ENCODE data around the gene ULK4.

ULK4 gene

GRCh38 chr3:41320953-41321641 lies 640.8 kb downstream of the ULK4 start:
- no peak overlapping the region for H3K4me3 ChIP-seq (ENCODE audit: low read length in 2 of 2)
- H3K4me1 ChIP-seq (ENCODE audit: control insufficient read depth, insufficient read depth, low read length) = no peaks in the 10 kb centered on the region
- no peaks in the 10 kb centered on the region for H3K9me3 ChIP-seq (ENCODE audit: control insufficient read depth in 2 of 2, low read length in 2 of 2)
- no peak overlapping the region for H3K9ac ChIP-seq (ENCODE audit: low read length in 2 of 2)
- H3K36me3 ChIP-seq (ENCODE audit: control insufficient read depth in 2 of 2, insufficient read depth in 2 of 2, low read length in 2 of 2) = no peaks in the 10 kb centered on the region
- no peak overlapping the region for H3K27ac ChIP-seq (ENCODE audit: low read length)
- H3K27me3 ChIP-seq (ENCODE audit: control insufficient read depth in 1 of 2, insufficient read depth in 2 of 2, low read length in 2 of 2) = no peaks in the 10 kb centered on the region

DNA sequence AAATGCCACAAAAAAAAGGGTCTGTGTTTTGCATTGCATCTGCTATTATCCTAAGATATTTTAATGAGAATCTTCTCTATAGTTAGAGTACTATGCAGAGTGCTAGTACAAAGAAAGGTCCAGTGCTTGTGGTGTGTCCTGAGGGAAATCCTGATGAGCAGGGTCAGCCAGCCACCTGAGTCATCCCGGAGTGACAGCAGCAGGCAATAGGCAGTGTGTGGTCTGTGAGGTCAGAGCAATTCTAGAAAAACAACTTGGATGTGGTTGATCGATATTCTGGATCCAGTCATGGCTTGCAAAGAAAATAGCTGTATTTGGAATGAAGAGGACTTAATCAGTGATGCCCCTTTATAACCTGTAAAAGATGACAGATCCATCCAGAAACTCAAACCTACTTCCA lies 643.4 kb downstream of the ULK4 start:
- Histone ChIP-seq H3K9me3 (ENCODE audit: control insufficient read depth in 2 of 2, low read length in 2 of 2) (no peaks in the 10 kb centered on the region), H3K4me1 (ENCODE audit: control insufficient read depth, insufficient read depth, low read length) (no peaks in the 10 kb centered on the region), H3K4me3 (ENCODE audit: low read length in 2 of 2) (no peak overlapping the region), H3K27me3 (ENCODE audit: control insufficient read depth in 1 of 2, insufficient read depth in 2 of 2, low read length in 2 of 2) (no peaks in the 10 kb centered on the region), H3K36me3 (ENCODE audit: control insufficient read depth in 2 of 2, insufficient read depth in 2 of 2, low read length in 2 of 2) (no peaks in the 10 kb centered on the region), H3K27ac (ENCODE audit: low read length) (no peak overlapping the region), H3K9ac (ENCODE audit: low read length in 2 of 2) (no peak overlapping the region)

- no peaks in the 10 kb centered on the region for H3K9me3 ChIP-seq (ENCODE audit: control insufficient read depth in 2 of 2, low read length in 2 of 2)
- H3K27ac ChIP-seq (ENCODE audit: low read length) = no peak overlapping the region
Measured at GRCh38 chr3:41317718-41318117, 644.2 kb downstream of the ULK4 start.

GRCh38 chr3:41317298-41317697 lies 644.6 kb downstream of the ULK4 start:
- Histone ChIP-seq H3K27me3 (ENCODE audit: control insufficient read depth in 1 of 2, insufficient read depth in 2 of 2, low read length in 2 of 2) (no peaks in the 10 kb centered on the region), H3K9me3 (ENCODE audit: control insufficient read depth in 2 of 2, low read length in 2 of 2) (no peaks in the 10 kb centered on the region), H3K27ac (ENCODE audit: low read length) (no peak overlapping the region), H3K36me3 (ENCODE audit: control insufficient read depth in 2 of 2, insufficient read depth in 2 of 2, low read length in 2 of 2) (no peaks in the 10 kb centered on the region), H3K9ac (ENCODE audit: low read length in 2 of 2) (no peak overlapping the region), H3K4me1 (ENCODE audit: control insufficient read depth, insufficient read depth, low read length) (no peaks in the 10 kb centered on the region), H3K4me3 (ENCODE audit: low read length in 2 of 2) (no peak overlapping the region)

More at GRCh38 chr3:41317718-41318117, 644.2 kb downstream of the ULK4 start:
- Histone ChIP-seq H3K36me3 (ENCODE audit: control insufficient read depth in 2 of 2, insufficient read depth in 2 of 2, low read length in 2 of 2) (no peaks in the 10 kb centered on the region), H3K27me3 (ENCODE audit: control insufficient read depth in 1 of 2, insufficient read depth in 2 of 2, low read length in 2 of 2) (no peaks in the 10 kb centered on the region), H3K4me1 (ENCODE audit: control insufficient read depth, insufficient read depth, low read length) (no peaks in the 10 kb centered on the region), H3K4me3 (ENCODE audit: low read length in 2 of 2) (no peak overlapping the region), H3K9ac (ENCODE audit: low read length in 2 of 2) (no peak overlapping the region)

- Histone ChIP-seq H3K27ac (ENCODE audit: low read length) (no peak overlapping the region), H3K9ac (ENCODE audit: low read length in 2 of 2) (no peak overlapping the region), H3K9me3 (ENCODE audit: control insufficient read depth in 2 of 2, low read length in 2 of 2) (no peaks in the 10 kb centered on the region), H3K4me3 (ENCODE audit: low read length in 2 of 2) (no peak overlapping the region), H3K27me3 (ENCODE audit: control insufficient read depth in 1 of 2, insufficient read depth in 2 of 2, low read length in 2 of 2) (no peaks in the 10 kb centered on the region), H3K4me1 (ENCODE audit: control insufficient read depth, insufficient read depth, low read length) (no peaks in the 10 kb centered on the region), H3K36me3 (ENCODE audit: control insufficient read depth in 2 of 2, insufficient read depth in 2 of 2, low read length in 2 of 2) (no peaks in the 10 kb centered on the region)
Measured at GRCh38 chr3:41315126-41315525, 646.8 kb downstream of the ULK4 start.

GRCh38 chr3:41308119-41308518 lies 653.8 kb downstream of the ULK4 start:
- H3K9me3 ChIP-seq (ENCODE audit: control insufficient read depth in 2 of 2, low read length in 2 of 2) = no peaks in the 10 kb centered on the region
- no peaks in the 10 kb centered on the region for H3K36me3 ChIP-seq (ENCODE audit: control insufficient read depth in 2 of 2, insufficient read depth in 2 of 2, low read length in 2 of 2)
- no peak overlapping the region for H3K27ac ChIP-seq (ENCODE audit: low read length)
- H3K9ac ChIP-seq (ENCODE audit: low read length in 2 of 2) = no peak overlapping the region
- H3K27me3 ChIP-seq (ENCODE audit: control insufficient read depth in 1 of 2, insufficient read depth in 2 of 2, low read length in 2 of 2) = no peaks in the 10 kb centered on the region
- H3K4me3 ChIP-seq (ENCODE audit: low read length in 2 of 2) = no peak overlapping the region
- H3K4me1 ChIP-seq (ENCODE audit: control insufficient read depth, insufficient read depth, low read length) = peaks cover 4% of the 10 kb centered on the region

GRCh38 chr3:41307065-41307464 lies 654.8 kb downstream of the ULK4 start:
- H3K9me3 ChIP-seq (ENCODE audit: control insufficient read depth in 2 of 2, low read length in 2 of 2) = no peaks in the 10 kb centered on the region
- no peaks in the 10 kb centered on the region for H3K27me3 ChIP-seq (ENCODE audit: control insufficient read depth in 1 of 2, insufficient read depth in 2 of 2, low read length in 2 of 2)

GRCh38 chr3:41304593-41304992 lies 657.3 kb downstream of the ULK4 start:
- H3K36me3 ChIP-seq (ENCODE audit: control insufficient read depth in 2 of 2, insufficient read depth in 2 of 2, low read length in 2 of 2) = no peaks in the 10 kb centered on the region

More at GRCh38 chr3:41307065-41307464, 654.8 kb downstream of the ULK4 start:
- Histone ChIP-seq H3K9ac (ENCODE audit: low read length in 2 of 2) (no peak overlapping the region), H3K36me3 (ENCODE audit: control insufficient read depth in 2 of 2, insufficient read depth in 2 of 2, low read length in 2 of 2) (no peaks in the 10 kb centered on the region), H3K27ac (ENCODE audit: low read length) (no peak overlapping the region), H3K4me1 (ENCODE audit: control insufficient read depth, insufficient read depth, low read length) (peaks cover 4% of the 10 kb centered on the region), H3K4me3 (ENCODE audit: low read length in 2 of 2) (no peak overlapping the region)

DNA sequence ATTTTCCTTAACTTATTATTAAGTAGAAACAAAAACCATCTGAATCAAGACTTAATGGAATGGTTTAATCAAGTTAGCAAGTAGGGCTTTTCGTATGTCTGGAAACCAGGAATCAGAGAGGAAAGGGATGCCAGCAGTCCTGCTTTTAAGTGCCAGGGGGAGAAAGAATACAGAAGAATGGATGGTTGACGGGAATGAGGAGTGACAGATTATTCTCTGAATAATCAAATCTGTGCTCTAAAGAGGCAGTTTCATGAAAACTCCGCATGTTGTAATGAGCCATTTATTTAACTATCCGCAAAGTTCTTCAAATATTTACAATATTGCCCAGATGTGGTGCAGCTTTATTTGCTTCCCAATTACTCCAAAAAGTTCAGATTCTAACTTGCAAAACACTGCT lies 659.6 kb downstream of the ULK4 start:
- Histone ChIP-seq H3K4me3 (ENCODE audit: low read length in 2 of 2) (no peak overlapping the region), H3K9me3 (ENCODE audit: control insufficient read depth in 2 of 2, low read length in 2 of 2) (no peaks in the 10 kb centered on the region), H3K27ac (ENCODE audit: low read length) (no peak overlapping the region), H3K36me3 (ENCODE audit: control insufficient read depth in 2 of 2, insufficient read depth in 2 of 2, low read length in 2 of 2) (no peaks in the 10 kb centered on the region), H3K9ac (ENCODE audit: low read length in 2 of 2) (no peak overlapping the region), H3K4me1 (ENCODE audit: control insufficient read depth, insufficient read depth, low read length) (peaks cover 4% of the 10 kb centered on the region), H3K27me3 (ENCODE audit: control insufficient read depth in 1 of 2, insufficient read depth in 2 of 2, low read length in 2 of 2) (no peaks in the 10 kb centered on the region)

More at GRCh38 chr3:41304593-41304992, 657.3 kb downstream of the ULK4 start:
- Histone ChIP-seq H3K4me3 (ENCODE audit: low read length in 2 of 2) (no peak overlapping the region), H3K4me1 (ENCODE audit: control insufficient read depth, insufficient read depth, low read length) (peaks cover 4% of the 10 kb centered on the region), H3K9ac (ENCODE audit: low read length in 2 of 2) (no peak overlapping the region), H3K27ac (ENCODE audit: low read length) (no peak overlapping the region), H3K27me3 (ENCODE audit: control insufficient read depth in 1 of 2, insufficient read depth in 2 of 2, low read length in 2 of 2) (no peaks in the 10 kb centered on the region), H3K9me3 (ENCODE audit: control insufficient read depth in 2 of 2, low read length in 2 of 2) (no peaks in the 10 kb centered on the region)

DNA sequence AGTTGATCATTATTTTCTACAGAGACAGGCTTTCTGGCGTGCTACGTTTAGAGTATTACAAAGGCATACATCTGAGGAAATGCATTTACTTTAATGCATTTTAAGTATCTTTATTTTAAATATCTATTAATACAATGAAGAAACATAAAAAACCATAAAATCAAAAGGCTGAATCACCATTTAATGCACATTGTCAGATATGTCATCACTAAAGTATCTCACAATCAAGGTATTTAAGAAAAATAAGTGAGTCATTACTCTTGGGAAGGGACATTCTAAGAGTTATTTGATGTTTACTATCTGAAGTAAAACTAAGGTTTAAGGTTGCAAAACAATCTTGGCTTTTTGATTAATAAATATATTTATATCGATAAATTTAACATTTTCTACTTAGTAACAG lies 660.4 kb downstream of the ULK4 start:
- Histone ChIP-seq H3K4me3 (ENCODE audit: low read length in 2 of 2) (no peak overlapping the region), H3K27ac (ENCODE audit: low read length) (no peak overlapping the region), H3K9me3 (ENCODE audit: control insufficient read depth in 2 of 2, low read length in 2 of 2) (no peaks in the 10 kb centered on the region), H3K4me1 (ENCODE audit: control insufficient read depth, insufficient read depth, low read length) (peaks cover 4% of the 10 kb centered on the region), H3K27me3 (ENCODE audit: control insufficient read depth in 1 of 2, insufficient read depth in 2 of 2, low read length in 2 of 2) (no peaks in the 10 kb centered on the region), H3K36me3 (ENCODE audit: control insufficient read depth in 2 of 2, insufficient read depth in 2 of 2, low read length in 2 of 2) (no peaks in the 10 kb centered on the region), H3K9ac (ENCODE audit: low read length in 2 of 2) (no peak overlapping the region)

GRCh38 chr3:41299036-41299435 lies 662.9 kb downstream of the ULK4 start:
- no peaks in the 10 kb centered on the region for H3K9me3 ChIP-seq (ENCODE audit: control insufficient read depth in 2 of 2, low read length in 2 of 2)
- no peaks in the 10 kb centered on the region for H3K27me3 ChIP-seq (ENCODE audit: control insufficient read depth in 1 of 2, insufficient read depth in 2 of 2, low read length in 2 of 2)
- no peak overlapping the region for H3K4me3 ChIP-seq (ENCODE audit: low read length in 2 of 2)
- no peaks in the 10 kb centered on the region for H3K4me1 ChIP-seq (ENCODE audit: control insufficient read depth, insufficient read depth, low read length)
- no peak overlapping the region for H3K27ac ChIP-seq (ENCODE audit: low read length)
- H3K9ac ChIP-seq (ENCODE audit: low read length in 2 of 2) = no peak overlapping the region
- no peaks in the 10 kb centered on the region for H3K36me3 ChIP-seq (ENCODE audit: control insufficient read depth in 2 of 2, insufficient read depth in 2 of 2, low read length in 2 of 2)

Data from stomach smooth muscle (tissue), 2 donors.